Activated T-cell treated with anti-CD3 and anti-CD28 coated beads for 1 hour (primary cell): ENCODE measurements around the gene ERC2.
"Not testable (repeated sequence)": the region's sequence is repeated elsewhere in the genome, so short reads cannot be mapped to it uniquely, and the experiment has no call there.

Source experiments
- DNase-seq: peaks from one replicate; pipeline ENCODE4 v3.0.0-alpha.2; 2020; ENCODE audit warnings: low read depth

Gene ERC2

GRCh38 chr3:56309465-56309864, 158.8 kb downstream of the ERC2 start:
- DNase-seq = no peak

GRCh38 chr3:56308471-56308870, 159.8 kb downstream of the ERC2 start:
- DNase-seq = no peak

- DNase-seq = no peak
These were observed 164.2 kb downstream of the ERC2 start for GRCh38 chr3:56304069-56304468.

- no peak for DNase-seq
These were observed 164.8 kb downstream of the ERC2 start for GRCh38 chr3:56303487-56303886.

- DNase-seq = no peak
These were observed 165.8 kb downstream of the ERC2 start for GRCh38 chr3:56302417-56302816.

DNA sequence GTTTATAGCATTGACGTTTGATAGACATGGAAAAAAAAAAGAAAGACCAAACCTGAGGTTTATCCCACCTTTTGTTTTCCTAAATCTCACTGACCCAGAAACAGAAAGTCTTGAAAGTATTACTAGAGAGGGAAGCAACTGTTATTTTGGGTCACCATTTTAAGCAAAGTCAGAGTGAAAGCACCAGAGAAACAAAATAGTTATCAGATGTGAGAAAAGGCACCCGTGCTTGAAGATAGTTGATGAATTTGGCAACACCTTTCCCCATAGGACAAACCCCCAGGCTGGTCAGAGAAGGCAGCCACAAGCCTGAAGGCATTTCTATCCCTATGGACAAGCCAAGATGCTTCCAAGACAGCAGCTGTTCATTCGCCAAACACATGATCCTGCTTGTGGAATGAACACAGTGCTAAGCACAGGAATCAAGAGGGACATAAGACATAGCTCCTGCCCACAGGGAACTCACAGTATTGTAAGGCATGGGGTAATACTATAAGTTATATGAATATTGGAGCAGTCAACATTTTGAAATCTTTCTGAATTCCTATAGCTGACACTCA, 170.9 kb downstream of the ERC2 start:
- no peak for DNase-seq

GRCh38 chr3:56296361-56296760, 171.9 kb downstream of the ERC2 start:
- DNase-seq = no peak

GRCh38 chr3:56295161-56295560, 173.1 kb downstream of the ERC2 start:
- no peak for DNase-seq

DNA sequence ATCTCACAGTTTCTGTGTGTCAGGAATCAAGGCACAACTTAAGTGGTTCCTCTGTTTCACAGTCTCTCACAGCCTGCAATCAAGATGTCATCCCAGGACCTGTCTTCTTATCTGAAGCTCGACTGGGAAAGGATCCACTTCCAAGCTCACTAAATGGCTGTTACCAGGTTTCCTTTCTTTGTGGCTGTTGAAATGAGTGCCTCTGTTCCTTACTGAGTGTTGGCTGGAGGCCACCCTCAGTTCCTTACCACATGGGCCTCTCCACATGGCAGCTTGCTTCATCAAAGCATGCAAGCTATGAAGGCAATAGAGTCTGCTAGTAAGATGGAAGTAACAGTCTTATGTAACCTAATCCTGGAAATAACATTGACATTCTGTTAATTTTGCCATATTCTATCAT, 174.0 kb downstream of the ERC2 start:
- DNase-seq = no peak

DNA sequence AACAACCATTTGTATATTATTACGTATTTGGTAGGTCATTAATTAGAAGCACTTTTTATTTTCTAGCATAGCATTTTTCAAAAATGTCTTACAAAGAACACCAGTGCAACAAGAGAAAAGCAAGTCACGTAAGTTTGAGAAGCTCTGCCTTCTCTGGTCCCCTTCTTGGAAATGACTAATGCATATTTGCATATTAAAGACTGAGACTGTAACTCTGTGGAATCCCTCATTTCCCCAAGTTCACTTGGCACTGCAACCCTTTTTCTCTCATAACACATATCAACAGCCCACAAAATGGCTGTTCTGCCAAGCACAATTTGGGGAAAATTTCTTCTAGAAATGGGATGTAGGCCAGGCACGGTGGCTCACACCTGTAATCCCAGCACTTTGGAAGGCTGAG, 176.3 kb downstream of the ERC2 start:
- DNase-seq = no peak

DNA sequence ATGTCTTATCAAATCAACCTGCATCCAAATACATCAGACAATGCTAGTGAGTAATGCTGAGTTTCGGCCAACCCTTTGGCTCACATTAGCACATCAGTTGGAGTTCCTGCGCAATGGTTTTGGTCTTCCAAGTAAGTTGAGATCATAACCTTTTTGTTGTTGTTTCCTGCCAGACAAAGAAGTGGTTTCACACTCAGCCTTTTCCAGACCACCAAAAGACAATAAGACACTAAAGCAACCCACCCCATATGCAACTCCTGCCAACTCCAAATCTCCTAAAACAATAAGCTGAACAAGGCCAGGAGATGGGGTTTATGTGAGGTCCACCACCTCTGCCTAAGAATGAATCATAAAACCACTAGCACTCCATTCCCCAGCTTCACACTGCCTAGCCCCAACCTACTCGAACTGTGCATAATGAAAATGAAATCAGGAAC, 177.0 kb downstream of the ERC2 start:
- DNase-seq = no peak

DNA sequence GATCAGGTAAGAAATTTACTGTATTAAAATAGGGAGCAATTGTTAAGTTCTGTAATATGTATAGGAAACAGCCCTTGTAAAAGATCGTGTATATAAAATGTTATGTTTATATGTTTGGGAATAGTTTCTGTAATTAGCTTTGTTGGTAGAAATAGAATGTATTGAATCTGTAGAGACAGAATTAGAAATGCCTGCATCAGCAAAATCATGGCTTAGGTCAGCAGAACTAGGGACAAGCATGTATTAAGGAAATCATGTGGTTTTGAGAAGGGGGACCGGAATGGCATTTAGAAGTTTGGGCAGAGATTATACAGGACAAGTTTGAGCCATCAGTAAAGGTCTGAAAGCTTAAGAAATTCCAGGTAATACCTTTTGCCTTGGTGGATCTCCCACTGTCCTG, 177.9 kb downstream of the ERC2 start:
- no peak for DNase-seq

DNA sequence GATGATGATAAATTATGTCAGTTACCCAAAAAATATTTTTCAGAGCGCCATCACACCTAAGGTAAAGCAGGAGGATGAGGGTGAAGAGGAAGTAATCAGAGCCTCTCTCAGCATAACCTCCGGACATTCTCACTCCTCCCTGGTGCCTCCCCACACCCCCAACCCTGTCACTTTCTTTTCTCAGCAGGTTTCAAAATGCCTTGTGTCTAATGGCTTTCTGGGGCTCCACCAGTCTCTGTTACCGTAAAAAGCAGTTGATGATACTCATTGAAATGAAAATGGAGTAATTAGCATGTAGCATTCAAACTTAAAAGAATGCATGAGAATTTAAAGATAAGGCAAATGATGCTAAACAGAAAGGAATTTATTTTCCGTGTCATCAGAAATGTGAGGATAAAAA, 180.0 kb downstream of the ERC2 start:
- no peak for DNase-seq

DNA sequence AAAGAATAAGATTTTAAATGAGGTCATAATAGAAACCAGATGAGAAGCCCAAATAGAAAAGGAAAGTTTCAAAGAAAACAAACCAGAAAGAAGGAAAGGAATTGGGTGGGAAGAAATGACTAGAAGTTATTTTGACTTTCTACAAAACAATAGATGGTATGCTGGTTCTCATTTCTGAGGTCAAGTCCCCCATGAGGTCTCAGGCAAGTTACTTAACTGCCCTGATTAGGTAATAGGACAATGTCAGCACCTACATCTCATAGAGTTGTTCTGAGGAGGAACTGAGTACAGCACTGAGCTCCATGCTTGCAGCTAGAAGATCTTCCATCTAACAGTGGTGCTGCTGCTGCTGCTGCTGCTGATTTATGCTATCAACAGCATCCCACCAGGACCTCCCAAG, 185.9 kb downstream of the ERC2 start:
- DNase-seq = no peak

DNA sequence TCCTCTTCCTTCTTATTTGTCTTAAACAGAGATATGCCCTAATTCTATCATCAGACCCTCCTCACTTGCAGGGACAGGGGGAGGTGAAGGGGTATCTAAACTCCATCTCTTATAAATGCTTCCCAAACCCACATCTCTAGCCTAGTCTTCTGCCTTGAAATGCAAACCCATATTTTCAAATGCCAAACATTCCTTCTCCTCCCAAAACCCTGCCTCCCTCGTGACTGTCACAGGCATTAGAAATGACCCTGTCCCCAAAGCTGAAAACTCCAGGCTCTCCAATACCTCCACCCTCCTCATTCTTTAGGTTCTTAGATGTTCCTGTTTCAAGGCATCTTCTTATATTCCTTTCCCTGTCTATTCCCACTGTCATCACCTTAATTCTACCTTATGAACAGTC, 191.0 kb downstream of the ERC2 start:
- no peak for DNase-seq

- no peak for DNase-seq
These were observed 193.1 kb downstream of the ERC2 start for GRCh38 chr3:56275120-56275519.

- DNase-seq = no peak
These were observed 198.3 kb downstream of the ERC2 start for GRCh38 chr3:56269755-56270535.

GRCh38 chr3:56268616-56269383, 199.5 kb downstream of the ERC2 start:
- no peak for DNase-seq

GRCh38 chr3:56261852-56262251, 206.4 kb downstream of the ERC2 start:
- DNase-seq = not testable (repeated sequence)

- no peak for DNase-seq
These were observed 208.0 kb downstream of the ERC2 start for GRCh38 chr3:56260262-56260661.

DNA sequence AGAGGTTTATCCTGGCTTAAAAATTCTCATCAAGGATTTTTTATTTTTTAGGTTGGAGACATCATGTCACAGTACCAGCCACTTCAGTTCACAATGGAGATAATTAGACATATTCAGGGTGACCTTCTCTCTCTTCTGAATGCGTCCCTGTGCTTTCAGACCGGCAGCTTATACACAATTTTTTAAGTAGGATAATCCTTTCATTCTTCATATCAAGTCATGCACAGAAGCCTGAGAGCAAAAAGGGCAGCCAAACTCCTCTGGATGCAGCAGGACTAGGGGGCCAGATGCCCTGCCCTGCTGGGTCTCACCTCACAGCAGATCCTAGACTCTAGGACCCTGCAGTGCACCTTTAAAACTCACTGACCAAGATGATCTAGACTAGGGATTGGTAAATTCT, 210.4 kb downstream of the ERC2 start:
- no peak for DNase-seq

DNA sequence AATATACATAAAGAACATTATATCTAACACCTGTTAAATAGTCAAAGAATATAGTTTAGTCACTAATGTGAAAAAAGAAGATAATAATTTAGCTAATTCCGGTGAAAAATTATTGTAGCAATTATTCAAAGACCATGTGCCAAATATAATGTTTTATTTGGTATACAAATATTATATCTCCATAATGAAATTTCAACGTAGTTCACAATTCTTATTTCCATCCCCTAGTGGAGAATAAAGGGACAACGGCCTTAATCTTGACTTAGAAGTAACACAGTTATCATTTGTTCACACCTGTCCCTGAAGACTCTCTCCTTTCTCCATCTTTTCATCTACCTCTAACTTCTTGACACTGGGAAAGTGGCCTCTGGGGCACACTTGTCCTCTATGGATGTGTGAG, 213.4 kb downstream of the ERC2 start:
- no peak for DNase-seq

DNA sequence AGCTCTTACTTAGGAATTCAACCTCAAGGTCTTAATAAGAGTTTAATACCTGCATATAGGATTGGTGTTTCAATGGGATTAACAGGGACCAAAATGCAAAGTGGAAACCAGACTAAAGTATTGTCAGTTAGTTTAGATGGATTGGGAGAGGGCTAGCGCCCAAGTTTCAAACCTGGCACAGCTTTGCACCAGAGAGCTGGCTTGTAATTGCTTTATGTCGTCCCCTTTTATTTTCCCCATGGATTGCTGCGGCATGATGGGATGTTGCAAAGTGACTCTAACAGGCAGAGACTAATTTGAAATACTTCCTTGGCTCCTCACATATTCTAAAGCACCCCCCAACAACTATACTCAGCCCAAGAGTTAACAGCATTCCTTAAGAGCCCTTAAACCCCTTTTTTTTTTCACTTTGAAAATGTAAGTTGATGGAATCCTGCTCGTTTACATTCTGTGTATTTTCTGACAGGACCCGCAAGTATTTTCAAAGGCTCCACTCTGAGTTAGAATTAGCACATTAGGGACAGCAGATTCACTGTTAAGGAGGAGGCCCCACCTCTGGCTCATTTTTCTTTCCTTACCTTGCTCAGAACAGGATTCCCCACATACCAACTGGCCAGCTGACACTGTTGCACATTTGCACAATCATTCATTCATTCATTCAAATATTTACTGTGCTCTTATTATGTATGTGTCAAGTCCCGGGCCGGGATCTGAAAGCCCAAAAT, 214.2 kb downstream of the ERC2 start:
- DNase-seq = no peak
